Measurements from ENCODE around the gene MAML3. TPM values are rescaled to one million over a fixed set of nuclear protein-coding genes. Genes with fewer than 3 reads are reported as not detected.

The MAML3 gene
- total and polyA plus RNA-seq, 7 experiments from 2014 or later, result 0.53 to 9.4 (median 3.3) TPM

GRCh38 chr4:140111256-140111655, 42.7 kb downstream of the MAML3 start:
- Mint-ChIP-seq H3K36me3 (peaks cover 0 to under 1% (median 0%) of the 10 kb centered on the region in 5 donors), H3K9me3 (peaks cover 0 to 3% (median 0%) of the 10 kb centered on the region in 11 donors), H3K27me3 (peaks cover 0 to 27% (median 0%) of the 10 kb centered on the region in 5 donors), H3K4me1 (peaks cover 12 to 29% (median 22%) of the 10 kb centered on the region in 7 donors), H3K27ac (no peak overlapping the region), H3K4me3 (no peak overlapping the region)
- POLR2A ChIA-PET, result interaction anchor here (0.7 to 1.9 kb wide), 2 partner anchors 10 to 15 kb away, joined by 3 to 4 read pairs; no protein-coding TSS in a partner anchor
- intact Hi-C loops (cut with micrococcal nuclease), result no loop called here
- CTCF ChIA-PET, result interaction anchor here (0.5 kb wide), 1 partner anchor 9 kb away, joined by 3 read pairs; no protein-coding TSS in a partner anchor
- ATAC-seq (no peak), DNase-seq (no peak)
- Histone ChIP-seq H3K27ac (ENCODE audit: low read depth, low read length) (no peak overlapping the region), H3K4me3 (ENCODE audit: low read length) (no peak overlapping the region), H3K27me3 (ENCODE audit: control insufficient read depth in 2 of 2, insufficient read depth in 2 of 2, low read length in 2 of 2) (no peaks in the 10 kb centered on the region), H3K36me3 (ENCODE audit: control insufficient read depth in 2 of 3, insufficient read depth in 3 of 3, low read length in 3 of 3) (no peaks in the 10 kb centered on the region), H3K9me3 (ENCODE audit: control insufficient read depth in 2 of 3, low read length in 3 of 3) (no peaks in the 10 kb centered on the region), H3K4me1 (ENCODE audit: control insufficient read depth in 2 of 2, insufficient read depth in 2 of 2, low read length in 2 of 2) (no peaks in the 10 kb centered on the region)

GRCh38 chr4:140110542-140111215, 43.3 kb downstream of the MAML3 start:
- peaks cover 11 to 27% (median 18%) of the 10 kb centered on the region in 7 donors for H3K4me1 Mint-ChIP-seq
- H3K9me3 Mint-ChIP-seq, result peaks cover 0 to 3% (median 0%) of the 10 kb centered on the region in 11 donors
- ATAC-seq, result no peak
- H3K4me3 Mint-ChIP-seq, result no peak overlapping the region
- Histone ChIP-seq H3K27me3 (ENCODE audit: control insufficient read depth in 2 of 2, insufficient read depth in 2 of 2, low read length in 2 of 2) (no peaks in the 10 kb centered on the region), H3K4me1 (ENCODE audit: control insufficient read depth in 2 of 2, insufficient read depth in 2 of 2, low read length in 2 of 2) (no peaks in the 10 kb centered on the region), H3K4me3 (ENCODE audit: low read length) (no peak overlapping the region), H3K36me3 (ENCODE audit: control insufficient read depth in 2 of 3, insufficient read depth in 3 of 3, low read length in 3 of 3) (no peaks in the 10 kb centered on the region), H3K9me3 (ENCODE audit: control insufficient read depth in 2 of 3, low read length in 3 of 3) (no peaks in the 10 kb centered on the region), H3K27ac (ENCODE audit: low read depth, low read length) (no peak overlapping the region)
- H3K27ac Mint-ChIP-seq, result no peak overlapping the region
- POLR2A ChIA-PET, result interaction anchor here (1.9 kb wide), 1 partner anchor 15 kb away, joined by 4 read pairs; no protein-coding TSS in a partner anchor
- H3K27me3 Mint-ChIP-seq, result peaks cover 0 to 31% (median 0%) of the 10 kb centered on the region in 5 donors
- DNase-seq, result no peak
- H3K36me3 Mint-ChIP-seq, result peaks cover 0 to 3% (median 0%) of the 10 kb centered on the region in 5 donors
- intact Hi-C loops (cut with micrococcal nuclease), result no loop called here
- CTCF ChIA-PET, result interaction anchor here (0.5 kb wide), 1 partner anchor 9 kb away, joined by 3 read pairs; no protein-coding TSS in a partner anchor

- Histone ChIP-seq H3K27me3 (ENCODE audit: control insufficient read depth in 2 of 2, insufficient read depth in 2 of 2, low read length in 2 of 2) (no peaks in the 10 kb centered on the region), H3K9me3 (ENCODE audit: control insufficient read depth in 2 of 3, low read length in 3 of 3) (no peaks in the 10 kb centered on the region), H3K4me3 (ENCODE audit: low read length) (no peak overlapping the region), H3K4me1 (ENCODE audit: control insufficient read depth in 2 of 2, insufficient read depth in 2 of 2, low read length in 2 of 2) (no peaks in the 10 kb centered on the region), H3K27ac (ENCODE audit: low read depth, low read length) (no peak overlapping the region), H3K36me3 (ENCODE audit: control insufficient read depth in 2 of 3, insufficient read depth in 3 of 3, low read length in 3 of 3) (no peaks in the 10 kb centered on the region)
- ChIA-PET CTCF (interaction anchor here (0.8 kb wide), 1 partner anchor 9 kb away, joined by 3 read pairs; no protein-coding TSS in a partner anchor), POLR2A (no interaction called here)
- Mint-ChIP-seq H3K4me3 (no peak overlapping the region), H3K27me3 (peaks cover 0 to 35% (median 0%) of the 10 kb centered on the region in 5 donors), H3K4me1 (peaks cover 8 to 25% (median 14%) of the 10 kb centered on the region in 7 donors), H3K9me3 (peaks cover 0 to 3% (median 0%) of the 10 kb centered on the region in 11 donors), H3K36me3 (peaks cover 0 to 6% (median 0%) of the 10 kb centered on the region in 5 donors), H3K27ac (no peak overlapping the region)
- ATAC-seq (no peak), DNase-seq (no peak)
- intact Hi-C loops (cut with micrococcal nuclease), result no loop called here
Measured at GRCh38 chr4:140109737-140110136, 44.2 kb downstream of the MAML3 start.

GRCh38 chr4:140109292-140109691, 44.7 kb downstream of the MAML3 start:
- no peaks in the 10 kb centered on the region for H3K9me3 ChIP-seq (ENCODE audit: control insufficient read depth in 2 of 3, low read length in 3 of 3)
- no peak for DNase-seq
- Mint-ChIP-seq H3K4me3 (no peak overlapping the region), H3K36me3 (peaks cover 0 to 6% (median 0%) of the 10 kb centered on the region in 5 donors), H3K9me3 (peaks cover 0 to 3% (median 0%) of the 10 kb centered on the region in 11 donors), H3K27ac (no peak overlapping the region), H3K4me1 (peaks cover 8 to 25% (median 14%) of the 10 kb centered on the region in 7 donors), H3K27me3 (peaks cover 0 to 35% (median 0%) of the 10 kb centered on the region in 5 donors)
- ChIA-PET CTCF (interaction anchor here (0.8 kb wide), 1 partner anchor 9 kb away, joined by 3 read pairs; no protein-coding TSS in a partner anchor), POLR2A (interaction anchor here (0.6 kb wide), 2 partner anchors 12 to 658 kb away, joined by 3 to 4 read pairs; no protein-coding TSS in a partner anchor)
- no peaks in the 10 kb centered on the region for H3K27me3 ChIP-seq (ENCODE audit: control insufficient read depth in 2 of 2, insufficient read depth in 2 of 2, low read length in 2 of 2)
- H3K36me3 ChIP-seq (ENCODE audit: control insufficient read depth in 2 of 3, insufficient read depth in 3 of 3, low read length in 3 of 3), result no peaks in the 10 kb centered on the region
- H3K4me3 ChIP-seq (ENCODE audit: low read length), result no peak overlapping the region
- no peaks in the 10 kb centered on the region for H3K4me1 ChIP-seq (ENCODE audit: control insufficient read depth in 2 of 2, insufficient read depth in 2 of 2, low read length in 2 of 2)
- no peak for ATAC-seq
- intact Hi-C loops (cut with micrococcal nuclease), result no loop called here
- H3K27ac ChIP-seq (ENCODE audit: low read depth, low read length), result no peak overlapping the region

- ChIA-PET POLR2A (interaction anchor here (0.6 kb wide), 2 partner anchors 12 to 658 kb away, joined by 3 to 4 read pairs; no protein-coding TSS in a partner anchor), CTCF (no interaction called here)
- H3K36me3 Mint-ChIP-seq, result peaks cover 0 to 6% (median 0%) of the 10 kb centered on the region in 5 donors
- no peak overlapping the region for H3K4me3 Mint-ChIP-seq
- no peak overlapping the region for H3K4me3 ChIP-seq (ENCODE audit: low read length)
- intact Hi-C loops (cut with micrococcal nuclease), result no loop called here
- H3K9me3 Mint-ChIP-seq, result peaks cover 0 to 3% (median 0%) of the 10 kb centered on the region in 11 donors
- peaks cover 0 to 31% (median 0%) of the 10 kb centered on the region in 5 donors for H3K27me3 Mint-ChIP-seq
- H3K27ac ChIP-seq (ENCODE audit: low read depth, low read length), result no peak overlapping the region
- no peaks in the 10 kb centered on the region for H3K27me3 ChIP-seq (ENCODE audit: control insufficient read depth in 2 of 2, insufficient read depth in 2 of 2, low read length in 2 of 2)
- H3K4me1 ChIP-seq (ENCODE audit: control insufficient read depth in 2 of 2, insufficient read depth in 2 of 2, low read length in 2 of 2), result peaks cover 0 to 2% of the 10 kb centered on the region in 2 donors
- H3K27ac Mint-ChIP-seq, result no peak overlapping the region
- DNase-seq, result no peak
- no peak for ATAC-seq
- peaks cover 8 to 25% (median 14%) of the 10 kb centered on the region in 7 donors for H3K4me1 Mint-ChIP-seq
- no peaks in the 10 kb centered on the region for H3K36me3 ChIP-seq (ENCODE audit: control insufficient read depth in 2 of 3, insufficient read depth in 3 of 3, low read length in 3 of 3)
- no peaks in the 10 kb centered on the region for H3K9me3 ChIP-seq (ENCODE audit: control insufficient read depth in 2 of 3, low read length in 3 of 3)
Measured at GRCh38 chr4:140108713-140109230, 45.2 kb downstream of the MAML3 start.

- H3K27ac Mint-ChIP-seq, result no peak overlapping the region
- H3K9me3 Mint-ChIP-seq, result peaks cover 0 to 3% (median 0%) of the 10 kb centered on the region in 11 donors
- DNase-seq (no peak), ATAC-seq (no peak)
- intact Hi-C loops (cut with micrococcal nuclease), result no loop called here
- Histone ChIP-seq H3K27me3 (ENCODE audit: control insufficient read depth in 2 of 2, insufficient read depth in 2 of 2, low read length in 2 of 2) (no peaks in the 10 kb centered on the region), H3K27ac (ENCODE audit: low read depth, low read length) (no peak overlapping the region), H3K4me1 (ENCODE audit: control insufficient read depth in 2 of 2, insufficient read depth in 2 of 2, low read length in 2 of 2) (peaks cover 0 to 4% of the 10 kb centered on the region in 2 donors), H3K9me3 (ENCODE audit: control insufficient read depth in 2 of 3, low read length in 3 of 3) (no peaks in the 10 kb centered on the region), H3K4me3 (ENCODE audit: low read length) (no peak overlapping the region), H3K36me3 (ENCODE audit: control insufficient read depth in 2 of 3, insufficient read depth in 3 of 3, low read length in 3 of 3) (no peaks in the 10 kb centered on the region)
- no peak overlapping the region for H3K4me3 Mint-ChIP-seq
- H3K4me1 Mint-ChIP-seq, result peaks cover 11 to 30% (median 14%) of the 10 kb centered on the region in 7 donors
- CTCF ChIA-PET, result no interaction called here
- peaks cover 0 to 31% (median 0%) of the 10 kb centered on the region in 5 donors for H3K27me3 Mint-ChIP-seq
- POLR2A ChIA-PET, result no interaction called here
- peaks cover 0 to 6% (median 0%) of the 10 kb centered on the region in 5 donors for H3K36me3 Mint-ChIP-seq
Measured at GRCh38 chr4:140108243-140108642, 45.7 kb downstream of the MAML3 start.

All from naive thymus-derived CD4-positive, alpha-beta T cell (primary cell).